HTR-8/SVneo (cell line): ENCODE results near the gene DPF1.
A peak's percentile ranks its signal among the peaks of the same experiment; 100 is the strongest.

Source experiments
- DNase-seq: peaks from one replicate; pipeline ENCODE4 v3.0.0; 2011; ENCODE audit warnings: low spot score, mixed read lengths; ENCODE audit not compliant: insufficient read length
- FAIRE-seq: peaks from 2 replicates; lab custom pipeline; 2011; peaks lifted over from hg19 to GRCh38; lab: Jason Lieb, UNC

DPF1 gene

DNA sequence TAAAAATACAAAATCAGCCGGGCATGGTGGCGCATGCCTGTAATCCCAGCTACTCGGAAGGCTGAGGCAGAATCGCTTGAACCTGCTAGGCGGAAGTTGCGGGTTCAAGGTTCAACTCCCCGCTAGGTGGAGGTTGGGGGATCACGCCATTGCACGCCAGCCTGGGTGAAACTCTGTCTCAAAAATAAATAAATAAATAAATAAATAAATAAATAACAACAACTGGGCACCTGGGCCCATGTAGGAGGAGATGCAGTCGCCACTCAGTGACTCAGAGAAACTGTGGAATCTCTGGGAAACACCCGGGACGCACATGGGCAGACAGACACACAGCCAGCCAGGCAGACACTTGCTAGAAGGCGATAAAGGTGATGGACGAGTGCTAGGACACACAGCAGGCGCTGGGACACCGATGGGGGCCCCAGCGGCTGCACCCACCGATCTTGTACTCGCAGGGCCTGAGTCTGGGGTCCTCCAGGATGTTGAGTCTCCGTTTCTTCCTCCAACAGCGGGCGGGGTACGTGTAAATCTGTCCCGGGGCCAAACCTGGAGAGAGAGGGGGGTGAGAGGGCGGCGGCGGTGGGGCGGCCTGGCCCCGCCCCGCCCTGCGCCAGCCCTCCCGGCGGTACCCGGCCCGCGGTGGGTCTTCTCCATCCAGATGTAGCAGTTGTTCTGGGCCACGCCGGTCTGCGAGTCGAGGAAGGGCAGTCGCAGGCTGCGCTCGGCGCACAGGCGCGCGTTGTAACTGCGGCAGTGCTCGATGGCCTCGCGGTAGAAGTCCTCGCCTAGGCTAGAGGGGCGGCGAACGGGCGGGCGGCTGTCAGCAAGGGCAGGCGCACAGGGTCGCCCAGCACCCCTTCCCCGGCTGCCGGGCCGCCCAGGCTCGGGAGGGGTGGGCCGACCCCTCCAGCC lies 1.8 kb downstream of the DPF1 start:
- FAIRE-seq (no peak), DNase-seq (no peak)

- FAIRE-seq = no peak
- no peak for DNase-seq
Measured at GRCh38 chr19:38221421-38221820, 2.6 kb downstream of the DPF1 start.

DNA sequence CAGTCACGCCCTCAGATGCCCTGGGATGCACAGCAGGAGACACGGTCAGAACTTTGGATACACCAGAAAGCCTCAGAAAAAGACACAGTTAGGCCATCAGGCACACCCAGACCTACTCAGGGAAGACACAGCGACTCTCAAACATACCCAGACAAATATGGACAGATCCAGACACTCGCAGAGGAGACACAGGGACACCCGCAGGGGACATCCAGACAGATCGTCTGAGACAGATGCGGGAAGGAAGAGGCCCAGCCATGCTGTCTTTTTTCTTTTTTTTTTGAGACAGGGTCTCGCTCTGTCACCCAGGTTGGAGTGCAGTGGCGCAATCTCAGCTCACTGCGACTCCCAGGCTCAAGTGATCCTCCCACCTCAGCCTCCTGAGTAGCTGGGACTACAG lies 4.8 kb downstream of the DPF1 start:
- DNase-seq = no peak
- FAIRE-seq = no peak

DNA sequence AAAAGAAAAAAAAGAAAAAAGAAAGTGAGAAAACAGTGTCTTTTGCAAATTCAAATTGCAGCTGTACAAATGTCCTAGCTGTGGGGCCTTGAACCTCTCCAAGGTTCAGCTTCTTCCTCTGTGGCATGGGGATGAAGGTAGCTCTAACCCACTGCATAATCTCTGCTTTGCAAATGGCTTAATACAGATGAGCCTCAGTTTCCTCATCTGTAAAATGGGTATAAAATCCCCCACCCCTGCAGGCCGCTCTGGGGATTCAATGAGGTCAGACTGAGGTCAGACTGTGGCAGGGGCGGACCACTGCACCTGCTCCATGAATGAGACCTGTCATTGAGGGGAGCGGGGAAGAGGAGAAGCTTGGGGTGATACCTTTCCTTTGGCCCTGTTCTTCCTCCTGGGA lies 5.8 kb downstream of the DPF1 start:
- DNase-seq (no peak), FAIRE-seq (no peak)

DNA sequence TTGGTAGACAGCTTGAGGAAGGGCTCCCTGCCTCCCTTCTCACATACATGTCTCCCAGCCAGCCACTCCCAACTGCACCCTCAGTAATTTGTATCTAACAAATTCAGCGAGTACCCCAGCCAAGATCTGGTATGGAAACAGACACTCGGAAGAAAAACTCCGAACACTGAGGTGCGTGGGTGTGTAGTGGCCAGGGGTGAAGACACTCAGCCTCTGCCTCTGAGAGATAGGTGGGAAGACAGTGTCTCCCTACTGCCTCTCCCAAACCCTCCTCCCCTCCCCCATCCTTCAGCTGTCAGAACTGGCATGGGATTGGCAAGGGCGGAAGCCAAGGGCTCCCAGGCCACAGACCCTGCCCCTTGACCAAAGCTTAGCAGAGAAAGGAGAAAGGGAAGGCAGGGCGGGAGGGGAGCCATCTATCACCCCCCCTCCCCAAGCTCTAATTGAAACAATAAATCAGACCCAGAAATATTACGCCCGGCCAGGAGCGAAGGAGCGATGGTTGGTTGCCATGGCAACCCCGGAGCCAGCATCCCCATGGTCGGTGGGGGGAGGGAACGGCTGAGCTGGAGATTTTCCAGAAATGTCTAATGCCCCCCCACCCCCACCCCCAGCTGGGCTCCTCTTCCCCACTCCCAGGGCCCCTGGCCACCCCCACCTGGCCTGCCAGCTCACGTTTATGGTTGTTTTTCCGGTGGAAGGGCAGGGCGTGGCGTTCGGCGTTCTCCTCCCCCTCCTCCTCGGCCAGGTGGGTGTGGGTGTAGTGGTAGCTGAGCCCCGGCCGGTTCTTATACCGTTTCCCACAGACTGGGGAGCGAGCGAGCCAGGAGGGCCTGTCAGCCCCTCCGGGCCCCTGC lies 7.0 kb downstream of the DPF1 start:
- DNase-seq = no peak
- FAIRE-seq = no peak

- DNase-seq = no peak
- peak; percentile 57 for FAIRE-seq
Measured at GRCh38 chr19:38213911-38214625, 10.0 kb downstream of the DPF1 start.

- FAIRE-seq (no peak), DNase-seq (no peak)
Measured at GRCh38 chr19:38213469-38213868, 10.6 kb downstream of the DPF1 start.

DNA sequence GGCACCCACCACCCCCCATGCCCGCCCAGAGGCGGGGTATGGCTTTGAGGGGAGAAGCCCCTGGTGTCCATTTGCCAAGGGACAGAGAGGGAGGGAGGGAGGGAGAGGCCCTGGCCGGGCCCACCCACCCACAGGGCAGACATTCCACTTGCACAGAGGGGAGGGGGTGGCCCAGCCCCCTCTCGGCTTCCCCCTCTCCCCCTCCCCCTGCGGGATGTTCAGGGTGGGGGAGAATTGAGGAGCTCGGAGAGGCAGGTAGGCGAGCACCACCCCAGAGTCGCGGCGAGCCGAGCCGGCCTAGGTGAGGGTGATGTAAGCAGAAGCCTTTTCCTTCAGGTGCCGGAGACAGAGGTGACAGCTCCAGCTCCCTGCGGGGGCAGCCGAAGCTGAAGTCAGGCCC lies 12.3 kb downstream of the DPF1 start:
- DNase-seq (no peak), FAIRE-seq (no peak)

GRCh38 chr19:38211151-38211591 lies 12.9 kb downstream of the DPF1 start:
- no peak for FAIRE-seq

GRCh38 chr19:38210458-38210987 lies 13.5 kb downstream of the DPF1 start:
- DNase-seq (no peak), FAIRE-seq (no peak)

More at GRCh38 chr19:38211151-38211591, 12.9 kb downstream of the DPF1 start:
- no peak for DNase-seq

GRCh38 chr19:38209671-38210457 lies 14.2 kb downstream of the DPF1 start:
- DNase-seq (no peak), FAIRE-seq (no peak)

DNA sequence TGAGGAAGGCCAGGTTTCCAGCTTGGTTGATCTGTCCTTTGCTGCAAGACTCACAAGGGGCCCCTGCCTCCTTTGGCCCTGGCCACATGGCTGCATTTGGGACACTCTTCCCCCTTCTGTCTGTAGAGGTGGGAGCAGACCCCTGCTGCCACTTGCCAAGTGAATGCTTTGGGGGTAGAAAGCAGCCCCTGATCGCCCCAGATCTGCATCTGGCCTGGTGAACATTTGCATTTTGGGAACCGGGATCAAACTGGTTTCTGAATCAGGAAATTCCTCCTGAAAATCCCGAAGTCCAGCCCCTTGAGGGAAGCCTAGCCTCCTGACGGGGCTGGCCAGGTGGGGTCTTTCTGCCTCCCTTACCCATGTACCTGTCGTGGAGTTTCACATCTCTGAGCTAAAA lies 14.9 kb downstream of the DPF1 start:
- FAIRE-seq = no peak
- DNase-seq = no peak

- DNase-seq = no peak
- no peak for FAIRE-seq
Measured at GRCh38 chr19:38208571-38208970, 15.5 kb downstream of the DPF1 start.

DNA sequence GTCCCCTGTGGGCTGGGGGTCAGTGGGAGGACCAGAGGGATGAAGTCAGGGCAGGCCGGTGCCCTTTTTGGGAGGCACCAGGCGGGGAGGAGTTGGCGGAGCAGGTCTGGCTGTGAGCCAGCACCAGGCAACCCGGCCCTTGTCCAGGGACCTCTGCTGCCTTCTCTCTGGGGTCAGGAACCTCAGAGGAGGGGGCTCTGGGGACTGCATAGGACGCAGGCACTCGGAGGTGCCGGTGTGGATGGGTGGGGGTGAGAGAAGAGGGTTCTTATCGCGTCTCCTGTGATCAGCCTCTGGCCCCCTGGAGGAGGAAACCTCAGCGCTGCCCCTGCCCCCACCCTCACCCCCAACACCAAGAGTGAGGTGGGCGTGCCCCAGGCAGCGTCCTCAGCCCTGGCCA lies 16.5 kb downstream of the DPF1 start:
- no peak for DNase-seq
- FAIRE-seq = no peak

DNA sequence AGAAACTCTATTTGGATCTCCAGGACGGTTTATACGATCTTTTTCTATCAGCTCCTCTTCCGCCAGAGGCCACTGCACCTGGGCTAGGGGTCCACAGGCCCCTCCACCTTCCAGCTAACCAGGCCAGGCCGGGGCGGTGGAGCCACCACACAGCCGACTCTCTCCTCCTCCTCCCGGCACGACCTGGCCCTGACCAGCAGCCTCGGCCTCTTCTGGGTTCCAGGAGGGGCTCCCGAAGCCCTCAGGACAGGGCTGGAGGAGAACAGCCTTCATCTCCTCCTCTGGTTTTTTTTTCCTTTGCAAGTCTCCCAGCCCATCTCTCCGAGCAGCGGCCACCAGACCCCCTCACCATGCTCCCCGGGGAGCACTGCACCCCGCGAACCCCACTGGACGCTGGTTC lies 17.1 kb downstream of the DPF1 start:
- FAIRE-seq = no peak
- DNase-seq = no peak

DNA sequence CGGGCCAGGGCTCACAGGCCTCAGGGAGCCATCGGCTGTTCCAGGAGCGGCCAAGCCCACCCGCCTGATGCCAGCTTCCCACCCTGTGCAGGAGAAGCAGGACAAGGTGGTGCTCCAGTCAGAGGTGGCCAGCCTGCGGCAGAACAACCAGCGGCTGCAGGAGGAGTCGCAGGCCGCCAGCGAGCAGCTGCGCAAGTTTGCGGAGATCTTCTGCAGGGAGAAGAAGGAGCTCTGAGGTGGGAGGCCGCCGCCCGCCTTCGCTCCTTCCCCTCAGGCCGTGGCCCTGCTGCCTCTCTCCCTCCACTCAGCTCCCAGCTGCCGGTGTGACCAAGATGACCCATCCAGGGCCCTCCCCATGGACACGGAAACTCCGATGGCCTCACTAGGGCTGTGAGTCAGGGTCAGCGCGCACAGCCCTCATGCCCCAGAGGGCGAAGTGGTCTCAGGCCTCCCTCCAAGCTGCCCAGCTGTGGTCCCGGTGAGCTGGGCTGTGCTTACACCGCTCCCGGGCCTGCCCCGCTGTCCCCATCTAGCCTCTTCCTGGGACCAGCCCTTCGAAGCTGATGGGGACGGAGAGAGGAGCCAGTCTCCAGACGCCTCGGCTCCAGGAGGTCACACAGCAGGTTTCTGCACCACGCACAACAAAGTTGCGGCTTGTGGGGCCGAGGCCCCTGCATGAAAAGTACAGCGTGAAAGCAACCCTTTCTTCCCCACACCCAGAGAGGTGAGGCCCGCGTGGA lies 17.8 kb downstream of the DPF1 start:
- no peak for FAIRE-seq
- DNase-seq = no peak

- DNase-seq = no peak
- no peak for FAIRE-seq
Measured at GRCh38 chr19:38204728-38205127, 19.3 kb downstream of the DPF1 start.

- no peak for DNase-seq
- no peak for FAIRE-seq
Measured at GRCh38 chr19:38204096-38204495, 19.9 kb downstream of the DPF1 start.

- DNase-seq (no peak), FAIRE-seq (no peak)
Measured at GRCh38 chr19:38203197-38203596, 20.8 kb downstream of the DPF1 start.
